ENCODE measurements around the gene TDP2.

The TDP2 gene

GRCh38 chr6:24630856-24631505 is 35.7 kb downstream of the TDP2 start:
- Histone ChIP-seq H3K4me2 (no peak overlapping the region), H3K79me2 (ENCODE audit: insufficient read depth, low read depth) (no peaks in the 10 kb centered on the region)

GRCh38 chr6:24621626-24622289 is 44.9 kb downstream of the TDP2 start:
- H3K79me2 ChIP-seq (ENCODE audit: insufficient read depth, low read depth) = no peaks in the 10 kb centered on the region
- no peak overlapping the region for H2AFZ ChIP-seq (ENCODE audit: low read depth)
- H3K4me2 ChIP-seq = no peak overlapping the region
- no peaks in the 10 kb centered on the region for H3K36me3 ChIP-seq (ENCODE audit: insufficient read depth)
- H4K20me1 ChIP-seq (ENCODE audit: insufficient read depth) = no peaks in the 10 kb centered on the region
- H3K4me1 ChIP-seq (ENCODE audit: low read depth, poor library complexity, severe bottlenecking) = no peaks in the 10 kb centered on the region
- TF ChIP-seq CTCF (conservative IDR thresholded peaks at IDR 0.05; ENCODE audit: low read depth, low read length) = no peak
- no peak overlapping the region for H3K27ac ChIP-seq
- H3K4me3 ChIP-seq (IDR thresholded peaks at IDR 0.05; ENCODE audit: insufficient read depth, low read depth, low read length) = no peak overlapping the region
- no peak overlapping the region for H3K9ac ChIP-seq
- H3K27me3 ChIP-seq (ENCODE audit: insufficient read depth, low read depth) = no peaks in the 10 kb centered on the region

More at GRCh38 chr6:24630856-24631505, 35.7 kb downstream of the TDP2 start:
- Histone ChIP-seq H2AFZ (ENCODE audit: low read depth) (no peak overlapping the region), H3K36me3 (ENCODE audit: insufficient read depth) (no peaks in the 10 kb centered on the region), H3K9ac (no peak overlapping the region), H3K27me3 (ENCODE audit: insufficient read depth, low read depth) (no peaks in the 10 kb centered on the region), H4K20me1 (ENCODE audit: insufficient read depth) (no peaks in the 10 kb centered on the region), H3K4me1 (ENCODE audit: low read depth, poor library complexity, severe bottlenecking) (no peaks in the 10 kb centered on the region), H3K27ac (no peak overlapping the region), H3K4me3 (IDR thresholded peaks at IDR 0.05; ENCODE audit: insufficient read depth, low read depth, low read length) (no peak overlapping the region)
- TF ChIP-seq CTCF (conservative IDR thresholded peaks at IDR 0.05; ENCODE audit: low read depth, low read length) = no peak

GRCh38 chr6:24620637-24621036 is 46.1 kb downstream of the TDP2 start:
- no peaks in the 10 kb centered on the region for H3K27me3 ChIP-seq (ENCODE audit: insufficient read depth, low read depth)
- no peak overlapping the region for H3K4me3 ChIP-seq (IDR thresholded peaks at IDR 0.05; ENCODE audit: insufficient read depth, low read depth, low read length)
- H3K4me1 ChIP-seq (ENCODE audit: low read depth, poor library complexity, severe bottlenecking) = no peaks in the 10 kb centered on the region
- no peak overlapping the region for H3K27ac ChIP-seq
- no peak overlapping the region for H2AFZ ChIP-seq (ENCODE audit: low read depth)
- H3K4me2 ChIP-seq = no peak overlapping the region
- no peaks in the 10 kb centered on the region for H3K36me3 ChIP-seq (ENCODE audit: insufficient read depth)
- no peaks in the 10 kb centered on the region for H3K79me2 ChIP-seq (ENCODE audit: insufficient read depth, low read depth)
- TF ChIP-seq CTCF (conservative IDR thresholded peaks at IDR 0.05; ENCODE audit: low read depth, low read length) = no peak
- no peak overlapping the region for H3K9ac ChIP-seq
- no peaks in the 10 kb centered on the region for H4K20me1 ChIP-seq (ENCODE audit: insufficient read depth)

- no peaks in the 10 kb centered on the region for H4K20me1 ChIP-seq (ENCODE audit: insufficient read depth)
- no peak overlapping the region for H2AFZ ChIP-seq (ENCODE audit: low read depth)
- H3K4me2 ChIP-seq = no peak overlapping the region
- H3K27me3 ChIP-seq (ENCODE audit: insufficient read depth, low read depth) = no peaks in the 10 kb centered on the region
- no peak overlapping the region for H3K27ac ChIP-seq
- TF ChIP-seq CTCF (conservative IDR thresholded peaks at IDR 0.05; ENCODE audit: low read depth, low read length) = no peak
- no peaks in the 10 kb centered on the region for H3K4me1 ChIP-seq (ENCODE audit: low read depth, poor library complexity, severe bottlenecking)
- no peak overlapping the region for H3K4me3 ChIP-seq (IDR thresholded peaks at IDR 0.05; ENCODE audit: insufficient read depth, low read depth, low read length)
- H3K9ac ChIP-seq = no peak overlapping the region
- H3K79me2 ChIP-seq (ENCODE audit: insufficient read depth, low read depth) = no peaks in the 10 kb centered on the region
- no peaks in the 10 kb centered on the region for H3K36me3 ChIP-seq (ENCODE audit: insufficient read depth)
Measured at GRCh38 chr6:24619661-24620060, 47.0 kb downstream of the TDP2 start.
